CD4-positive, alpha-beta T cell treated with Interleukin-10 for 1 hour (primary cell): ENCODE measurements around the gene TRPM2.

ENCODE experiments used
- DNase-seq: peaks from one replicate; pipeline ENCODE4 v3.0.0-alpha.2; 2020

TRPM2 gene

GRCh38 chr21:44466351-44466954 lies 113.0 kb downstream of the TRPM2 start:
- no peak for DNase-seq

GRCh38 chr21:44466996-44467858 lies 113.8 kb downstream of the TRPM2 start:
- no peak for DNase-seq

DNA sequence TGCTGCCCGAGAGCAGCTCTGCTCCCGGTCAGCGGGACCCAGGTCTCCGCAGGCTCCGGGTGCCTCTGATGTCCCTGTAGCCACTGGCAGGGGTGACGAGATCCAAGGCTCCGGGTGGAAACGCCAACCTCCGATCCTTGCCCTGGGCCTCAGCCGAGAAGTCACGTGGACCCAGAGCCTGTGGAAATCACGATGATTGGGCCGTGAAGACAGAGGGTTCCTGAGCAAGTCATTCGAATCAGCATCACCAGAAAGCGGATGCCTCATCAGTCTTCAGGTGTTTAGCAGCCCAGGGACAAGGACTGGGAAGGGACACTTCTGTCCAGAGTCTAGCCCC lies 114.4 kb downstream of the TRPM2 start:
- no peak for DNase-seq

DNA sequence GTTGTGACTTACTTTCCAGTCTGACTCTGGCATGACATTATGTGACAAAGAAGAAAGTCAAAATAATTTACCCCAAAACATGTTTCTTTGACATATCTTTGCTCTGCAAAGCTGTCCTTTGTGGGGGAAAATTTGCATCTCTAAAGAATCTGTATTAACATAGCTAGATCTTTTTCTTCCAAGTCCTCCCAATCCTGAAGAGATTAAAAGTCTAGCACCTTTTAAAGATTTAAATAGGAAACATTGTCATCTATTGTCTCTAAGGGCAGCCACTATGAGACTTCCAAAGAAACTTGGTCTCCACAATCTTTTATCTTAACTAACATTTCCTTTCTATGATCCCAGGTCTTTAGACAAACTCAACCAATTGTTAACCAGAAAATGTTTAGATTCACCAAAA lies 117.9 kb downstream of the TRPM2 start:
- DNase-seq: no peak

DNA sequence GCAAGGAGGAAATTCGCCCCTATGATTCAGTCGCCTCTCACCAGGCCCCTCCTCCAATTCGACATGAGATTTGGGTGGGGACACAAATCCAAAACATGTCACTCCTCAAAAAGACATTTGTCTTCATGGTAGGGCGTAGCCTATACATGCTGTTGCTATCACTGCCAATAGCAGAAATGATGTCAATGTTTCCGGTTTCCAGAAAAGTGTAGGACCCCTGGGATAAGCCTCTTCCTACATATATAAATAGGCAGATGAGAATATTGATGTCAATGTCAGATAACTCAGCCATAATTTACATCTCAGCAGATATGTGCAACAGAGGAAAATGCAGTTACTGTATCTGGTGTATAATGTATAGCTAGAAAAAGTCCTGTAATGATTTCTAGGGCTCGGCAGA lies 118.6 kb downstream of the TRPM2 start:
- DNase-seq: no peak

GRCh38 chr21:44473915-44474555 lies 120.6 kb downstream of the TRPM2 start:
- DNase-seq: no peak

DNA sequence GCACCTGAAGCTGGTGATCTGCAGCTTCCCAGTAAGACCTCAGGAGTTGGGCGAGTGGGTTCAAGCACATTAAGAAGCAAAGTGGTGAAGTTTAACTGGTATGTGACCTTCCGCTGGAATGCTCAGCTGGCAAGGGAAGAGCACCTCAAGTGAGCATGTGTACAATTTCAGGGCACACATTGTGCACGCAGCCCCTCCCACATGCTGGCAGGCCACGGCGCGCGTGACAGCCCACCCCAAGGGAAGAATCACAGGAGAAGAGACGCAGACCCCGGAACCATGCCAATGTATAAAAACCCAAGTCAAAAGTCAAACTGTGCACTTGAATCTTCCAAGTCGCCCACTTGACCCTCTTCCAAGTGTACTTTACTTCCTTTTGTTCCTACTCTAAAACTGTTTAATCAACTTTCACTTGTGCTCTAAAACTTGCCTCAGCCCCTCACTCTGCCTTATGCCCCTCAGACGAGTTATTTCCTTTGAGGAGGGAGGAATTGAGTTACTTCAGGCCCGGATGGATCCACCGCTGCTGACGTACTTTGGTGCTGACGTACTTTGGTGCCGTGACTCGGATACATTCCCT lies 121.9 kb downstream of the TRPM2 start:
- DNase-seq: no peak

- DNase-seq: no peak
Measured at GRCh38 chr21:44477131-44477530, 123.7 kb downstream of the TRPM2 start.

DNA sequence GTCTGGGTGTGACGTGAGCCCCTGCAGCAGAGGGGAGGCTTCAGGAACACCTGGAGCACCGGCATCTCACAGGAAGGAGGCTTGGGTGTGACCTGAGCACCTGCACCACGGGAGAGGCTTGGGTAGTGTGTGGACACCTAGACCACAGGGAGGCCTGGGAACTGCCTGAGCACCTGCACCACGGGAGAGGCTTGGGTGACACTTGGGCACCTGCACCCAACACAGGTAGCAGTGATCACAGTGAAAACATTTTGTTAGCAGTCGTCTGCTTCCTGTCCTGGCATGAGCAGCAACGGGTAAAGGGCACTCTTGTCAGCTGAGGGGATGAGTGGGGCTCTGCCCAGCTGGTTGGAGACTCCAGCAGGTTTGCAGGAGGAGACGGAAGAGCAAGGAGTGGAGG lies 124.3 kb downstream of the TRPM2 start:
- no peak for DNase-seq

DNA sequence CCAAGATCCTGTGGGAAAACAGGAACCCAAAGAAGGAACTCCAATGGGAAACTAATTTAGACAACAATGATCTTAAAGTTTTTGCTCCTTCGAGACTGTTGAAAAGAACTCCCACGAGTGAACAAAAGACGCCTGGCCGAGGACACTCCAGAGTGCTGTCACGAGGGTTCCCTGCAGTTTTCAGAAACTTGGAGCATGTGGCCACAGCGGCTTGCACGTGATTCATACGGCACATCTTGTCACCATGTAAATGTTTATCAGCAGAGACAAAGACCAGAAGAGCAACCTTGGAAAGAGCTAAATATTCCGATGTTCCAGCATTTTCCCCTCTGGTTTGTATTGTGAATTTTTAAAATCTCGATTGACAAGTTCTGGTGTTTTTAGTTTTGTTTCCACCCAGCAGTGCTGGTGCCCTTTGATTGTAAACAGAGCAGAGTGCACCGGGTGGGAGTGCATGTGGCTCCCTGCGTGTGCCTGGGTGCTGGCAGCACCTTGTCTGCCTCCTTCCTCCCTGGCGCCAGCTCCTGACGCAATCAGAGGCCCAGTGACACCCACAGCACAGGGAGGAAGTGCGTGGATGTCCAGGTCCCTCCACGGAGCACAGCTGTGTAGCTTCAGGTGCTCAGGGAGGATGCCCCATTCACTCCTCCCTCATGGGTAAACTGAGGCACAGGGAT lies 124.8 kb downstream of the TRPM2 start:
- no peak for DNase-seq

GRCh38 chr21:44478801-44479167 lies 125.4 kb downstream of the TRPM2 start:
- no peak for DNase-seq

- DNase-seq: peak; percentile 59
Measured at GRCh38 chr21:44479556-44480199, 126.3 kb downstream of the TRPM2 start.

DNA sequence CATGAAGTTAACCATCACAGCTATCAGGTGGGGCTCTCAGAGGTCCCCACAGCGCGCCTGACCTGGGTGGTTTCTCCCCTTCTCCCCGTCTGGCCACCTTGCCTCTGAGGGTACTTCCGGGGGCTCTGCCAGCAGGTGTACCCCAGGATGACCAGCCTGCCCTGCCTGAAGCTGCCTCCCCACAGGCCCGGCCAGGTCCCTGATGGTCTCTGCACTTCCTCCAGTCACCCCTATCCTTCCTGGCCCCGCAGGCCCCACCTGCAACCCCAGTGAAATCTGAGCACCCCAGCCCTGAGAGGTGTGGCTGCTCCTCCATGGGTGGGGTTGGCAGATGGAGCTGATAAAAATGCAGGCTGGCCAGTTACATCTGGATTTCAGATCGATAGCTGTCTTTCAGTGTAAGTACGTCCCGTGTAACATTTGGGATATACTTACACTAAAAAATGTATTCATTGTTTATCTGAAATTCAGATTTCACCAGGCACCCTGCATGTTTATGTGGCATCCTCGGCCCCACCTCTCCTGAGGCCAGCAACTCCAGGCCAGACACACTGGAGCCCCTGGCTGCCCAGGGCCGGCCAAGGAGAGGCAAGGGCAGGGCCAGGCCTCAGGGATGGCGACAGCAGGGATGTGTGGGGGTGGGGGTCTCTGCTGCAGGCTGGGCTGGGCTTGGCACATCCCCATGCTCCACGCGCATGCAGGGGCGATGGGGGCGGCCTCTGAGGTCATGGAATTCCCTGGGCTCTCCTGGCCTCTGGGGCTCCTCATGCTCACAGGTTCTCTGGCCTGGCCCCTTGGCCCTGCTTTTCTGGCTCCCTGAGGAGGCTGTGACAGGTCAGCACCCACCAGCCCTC lies 127.0 kb downstream of the TRPM2 start:
- no peak for DNase-seq

GRCh38 chr21:44482581-44483287 lies 129.3 kb downstream of the TRPM2 start:
- no peak for DNase-seq

- DNase-seq: no peak
Measured at GRCh38 chr21:44483288-44484237, 130.1 kb downstream of the TRPM2 start.

DNA sequence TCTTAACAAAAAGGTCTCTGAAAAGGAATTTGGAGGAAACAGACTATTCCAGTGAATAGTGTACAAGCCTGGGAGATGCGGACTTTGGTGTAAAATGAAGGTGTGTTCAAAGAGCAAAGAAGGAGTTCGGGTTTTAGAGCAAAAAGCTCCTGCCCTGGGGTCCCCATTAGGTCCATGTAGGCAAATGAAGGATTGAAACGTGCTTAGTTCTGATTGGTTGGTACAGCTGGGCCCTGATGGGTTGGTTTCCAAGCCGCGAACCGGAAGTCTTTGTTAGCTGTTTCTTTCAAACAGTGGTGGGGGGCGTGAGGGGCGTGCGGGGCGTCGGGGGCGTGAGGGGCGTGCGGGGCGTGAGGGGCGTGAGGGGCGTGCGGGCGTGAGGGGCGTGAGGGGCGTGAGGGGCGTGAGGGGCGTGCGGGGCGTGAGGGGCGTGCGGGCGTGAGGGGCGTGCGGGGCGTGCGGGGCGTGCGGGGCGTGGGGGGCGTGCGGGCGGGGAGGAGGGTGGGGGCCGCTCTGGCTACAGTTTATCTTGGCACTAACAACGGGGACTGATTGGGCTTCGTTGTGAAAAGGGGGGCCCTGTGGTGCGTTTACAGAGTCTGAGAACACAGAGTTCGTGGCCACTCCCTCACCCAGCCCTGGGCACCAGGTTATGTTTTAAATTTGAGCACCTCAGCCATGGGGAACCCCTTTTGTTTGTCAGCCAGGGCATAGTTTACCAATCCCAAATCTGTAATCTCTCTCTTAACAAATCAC lies 131.3 kb downstream of the TRPM2 start:
- DNase-seq: no peak

DNA sequence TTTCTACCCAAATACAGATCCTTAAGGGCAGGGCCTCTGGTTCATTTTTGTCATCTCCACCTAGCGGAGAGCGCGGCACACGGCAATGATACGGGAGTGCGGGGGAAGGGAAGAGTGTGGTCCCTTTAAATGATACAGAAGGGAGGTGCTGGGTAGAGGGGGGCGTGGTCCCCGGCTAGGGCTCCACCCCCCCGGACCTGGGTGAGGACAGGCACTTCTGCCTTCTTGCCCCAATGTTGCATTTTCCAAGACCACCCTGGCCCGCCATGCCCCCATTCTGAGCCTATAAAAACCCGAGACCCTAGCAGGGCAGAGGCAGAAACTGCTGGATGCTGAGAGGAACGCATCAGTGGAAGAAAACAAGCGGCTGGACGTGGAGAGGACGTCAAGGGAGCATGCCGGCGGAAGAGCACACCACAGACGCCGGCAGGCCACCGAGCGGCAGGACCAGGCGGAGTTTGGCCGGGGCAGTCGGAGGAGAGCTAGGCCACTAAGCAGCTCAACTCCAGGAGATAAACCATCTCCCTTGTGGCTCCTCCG lies 131.9 kb downstream of the TRPM2 start:
- peak; percentile 49 for DNase-seq

DNA sequence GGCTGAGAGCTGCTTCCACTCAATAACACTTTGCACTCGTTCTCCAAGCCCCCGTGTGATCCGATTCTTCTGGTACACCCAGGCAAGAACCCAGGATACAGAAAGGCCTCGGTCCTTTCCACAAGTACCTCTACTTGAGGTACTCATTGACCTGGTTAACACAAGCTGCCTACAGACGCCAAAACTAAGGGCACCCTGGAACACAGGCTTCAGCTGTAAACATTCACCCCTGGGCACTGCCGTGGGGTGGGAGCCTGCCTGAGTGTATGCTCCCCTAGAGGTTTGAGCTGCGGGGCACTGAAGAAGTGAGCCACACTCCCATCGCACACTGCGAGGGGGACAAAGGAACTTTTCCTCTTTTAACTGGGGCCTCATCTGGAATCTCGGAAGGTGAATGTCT lies 132.4 kb downstream of the TRPM2 start:
- DNase-seq: no peak

GRCh38 chr21:44486302-44486701 lies 132.9 kb downstream of the TRPM2 start:
- DNase-seq: no peak
